RWPE2 (cell line): Measurements from ENCODE around the gene PTPRD.
"Not testable (repeated sequence)": the region's sequence is repeated elsewhere in the genome, so short reads cannot be mapped to it uniquely, and the experiment has no call there.

Source experiments
- ATAC-seq: fragments of 200-7000 bp; cut with Tn5 transposase; 3 replicates; pipeline ENCODE4 v1.9.1; 2021; ENCODE audit warnings: low read depth
- DNase-seq: peaks from one replicate; pipeline ENCODE4 v3.0.0-alpha.2; 2020; ENCODE audit warnings: low spot score
- H3K27ac ChIP-seq: fragments of 450-650 bp; 2 replicates; pipeline ENCODE4 v1.5.1; 2017; ENCODE audit warnings: mild to moderate bottlenecking; ENCODE audit not compliant: poor library complexity, severe bottlenecking
- H3K27me3 ChIP-seq: fragments of 250-450 bp; sonication (Bioruptor Pico); 2 replicates; pipeline ENCODE4 v1.5.1; 2021; ENCODE audit warnings: mild to moderate bottlenecking, moderate library complexity; ENCODE audit not compliant: insufficient read depth, poor library complexity, severe bottlenecking
- H3K36me3 ChIP-seq: fragments of 250-450 bp; sonication (Bioruptor Pico); 2 replicates; pipeline ENCODE4 v1.5.1; 2020; ENCODE audit warnings: low read depth, mild to moderate bottlenecking, moderate library complexity
- H3K4me1 ChIP-seq: fragments of 250-450 bp; sonication (Bioruptor Pico); 2 replicates; pipeline ENCODE4 v1.5.1; 2021; ENCODE audit warnings: mild to moderate bottlenecking, moderate library complexity; ENCODE audit not compliant: insufficient read depth, poor library complexity, severe bottlenecking
- H3K4me3 ChIP-seq: fragments of 250-450 bp; sonication (Bioruptor Pico); 2 replicates; pipeline ENCODE4 v1.5.1; 2021; ENCODE audit warnings: mild to moderate bottlenecking, moderate library complexity; ENCODE audit not compliant: severe bottlenecking
- H3K9me3 ChIP-seq: fragments of 250-450 bp; sonication (Bioruptor Pico); 2 replicates; pipeline ENCODE4 v1.5.1; 2021; ENCODE audit warnings: mild to moderate bottlenecking, moderate library complexity; ENCODE audit not compliant: severe bottlenecking
- CTCF ChIP-seq: fragments of 450-650 bp; IDR thresholded peaks from one replicate; pipeline ENCODE4 v1.5.1; 2017; ENCODE audit warnings: mild to moderate bottlenecking, moderate library complexity; ENCODE audit not compliant: poor library complexity, severe bottlenecking

Gene PTPRD

DNA sequence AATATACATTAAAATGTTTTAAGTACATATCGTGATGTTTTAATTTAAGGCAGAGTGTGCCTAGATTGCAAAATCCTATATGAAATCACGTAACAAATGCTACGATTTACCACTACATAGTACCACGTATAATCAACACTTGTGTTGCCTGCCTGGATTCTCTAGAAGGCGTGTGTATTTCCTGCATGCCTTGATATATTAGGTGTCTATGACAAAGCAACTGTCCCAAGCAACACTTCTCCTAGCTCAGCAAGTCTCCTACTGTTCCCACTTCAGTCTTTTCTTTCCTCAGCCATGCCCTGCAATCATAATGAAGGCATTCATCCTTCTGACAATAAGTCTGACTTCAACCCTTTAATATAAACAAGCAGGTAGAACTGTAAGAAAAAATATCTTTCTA, 89.6 kb downstream of the PTPRD start:
- DNase-seq (no peak), ATAC-seq (no peak)
- Histone ChIP-seq H3K4me3 (no peak overlapping the region), H3K27me3 (peaks cover 3% of the 10 kb centered on the region), H3K36me3 (no peaks in the 10 kb centered on the region), H3K9me3 (no peaks in the 10 kb centered on the region), H3K4me1 (no peaks in the 10 kb centered on the region), H3K27ac (no peak overlapping the region)
- no peak for TF ChIP-seq CTCF

- Histone ChIP-seq H3K27me3 (no peaks in the 10 kb centered on the region), H3K4me3 (no peak overlapping the region), H3K36me3 (no peaks in the 10 kb centered on the region), H3K4me1 (no peaks in the 10 kb centered on the region), H3K9me3 (no peaks in the 10 kb centered on the region), H3K27ac (no peak overlapping the region)
- no peak for DNase-seq
- no peak for ATAC-seq
- no peak for TF ChIP-seq CTCF
Observed at GRCh38 chr9:10512144-10512543, 100.7 kb downstream of the PTPRD start.

- ATAC-seq = no peak
Observed at GRCh38 chr9:10488937-10489336, 123.9 kb downstream of the PTPRD start.

GRCh38 chr9:10479172-10479571, 133.6 kb downstream of the PTPRD start:
- no peaks in the 10 kb centered on the region for H3K4me1 ChIP-seq
- no peak for DNase-seq
- H3K27me3 ChIP-seq = peaks cover 2% of the 10 kb centered on the region
- no peaks in the 10 kb centered on the region for H3K9me3 ChIP-seq
- ATAC-seq = no peak; the same call in 2 of the 3 replicates
- H3K4me3 ChIP-seq = no peak overlapping the region
- no peaks in the 10 kb centered on the region for H3K36me3 ChIP-seq
- peak; percentile 37 for TF ChIP-seq CTCF
- H3K27ac ChIP-seq = no peak overlapping the region

More at GRCh38 chr9:10488937-10489336, 123.9 kb downstream of the PTPRD start:
- DNase-seq = no peak
- no peak for TF ChIP-seq CTCF
- H3K27me3 ChIP-seq = no peaks in the 10 kb centered on the region
- H3K9me3 ChIP-seq = no peaks in the 10 kb centered on the region
- H3K4me3 ChIP-seq = no peak overlapping the region
- H3K27ac ChIP-seq = no peak overlapping the region
- no peaks in the 10 kb centered on the region for H3K36me3 ChIP-seq
- H3K4me1 ChIP-seq = no peaks in the 10 kb centered on the region

DNA sequence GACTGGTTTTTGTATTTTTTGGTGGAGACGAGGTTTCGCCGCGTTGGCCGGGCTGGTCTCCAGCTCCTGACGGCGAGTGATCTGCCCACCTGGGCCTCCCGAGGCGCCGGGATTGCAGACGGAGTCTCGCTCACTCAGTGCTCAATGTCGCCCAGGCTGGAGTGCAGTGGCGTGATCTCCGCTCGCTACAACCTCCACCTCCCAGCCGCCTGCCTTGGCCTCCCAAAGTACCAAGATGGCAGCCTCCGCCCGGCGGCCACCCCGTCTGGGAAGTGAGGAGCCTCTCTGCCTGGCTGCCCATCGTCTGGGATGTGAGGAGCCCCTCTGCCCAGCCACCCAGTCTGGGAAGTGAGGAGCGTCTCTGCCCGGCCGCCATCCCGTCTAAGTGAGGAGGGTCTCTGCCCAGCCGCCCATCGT, 163.6 kb downstream of the PTPRD start:
- not testable (repeated sequence) for H3K4me1 ChIP-seq, H3K27me3 ChIP-seq, H3K9me3 ChIP-seq, ATAC-seq, H3K4me3 ChIP-seq, H3K27ac ChIP-seq, H3K36me3 ChIP-seq
- peak; percentile 29 for DNase-seq
